HG03342 (cell line): Measurements from ENCODE around the gene PTPRD.

Source experiments
- ATAC-seq: cut with Tn5 transposase; IDR thresholded peaks from one replicate; pipeline ENCODE4 v1.9.1; 2021; ENCODE audit warnings: mild to moderate bottlenecking, moderate library complexity; ENCODE audit not compliant: unreplicated experiment

Gene PTPRD

DNA sequence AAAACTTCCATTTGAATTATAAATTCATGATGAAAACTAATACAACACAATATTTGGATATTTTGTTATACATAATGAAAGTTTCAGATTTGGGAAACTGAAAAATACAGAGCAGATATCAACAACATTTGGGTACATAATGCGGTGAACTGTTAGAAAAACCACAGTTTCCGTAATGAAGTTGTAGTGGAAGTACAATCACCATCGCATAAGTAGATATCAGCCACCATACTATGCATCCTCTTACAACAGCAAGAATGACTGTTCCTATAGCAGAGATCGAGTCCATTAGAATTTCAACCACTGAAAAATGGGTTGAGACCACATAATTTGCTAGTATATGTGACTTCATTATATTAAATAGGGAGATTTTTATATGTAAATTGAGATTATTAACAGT lies 2043.0 kb downstream of the PTPRD start:
- no peak for ATAC-seq

DNA sequence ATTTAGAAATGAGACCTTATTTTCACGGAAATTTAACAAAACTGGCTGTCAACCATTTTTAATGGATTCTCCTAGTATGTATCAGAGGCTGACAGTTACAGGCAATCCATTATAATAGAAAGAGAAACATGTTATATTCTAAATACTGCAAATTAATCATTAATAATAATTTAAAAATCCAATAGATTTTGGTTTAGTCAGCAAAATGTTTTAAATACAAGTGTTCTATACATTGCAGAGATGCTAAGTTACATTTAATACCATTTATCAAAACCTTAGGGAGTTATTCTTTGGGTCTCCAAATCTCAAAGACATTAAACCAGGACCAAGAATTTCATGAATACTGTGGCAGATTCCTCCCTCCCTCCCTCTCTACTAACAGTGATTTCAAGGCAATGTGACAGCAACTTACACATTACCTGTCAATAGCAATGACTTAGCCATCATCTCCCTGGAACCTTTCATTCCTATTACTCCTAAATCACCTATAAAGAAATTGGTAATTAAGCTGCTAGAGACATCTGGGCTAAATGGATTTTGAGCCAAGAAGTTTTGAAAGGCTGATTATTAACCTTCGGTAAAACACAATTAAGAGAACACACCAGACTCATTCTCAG lies 2044.7 kb downstream of the PTPRD start:
- no peak for ATAC-seq

DNA sequence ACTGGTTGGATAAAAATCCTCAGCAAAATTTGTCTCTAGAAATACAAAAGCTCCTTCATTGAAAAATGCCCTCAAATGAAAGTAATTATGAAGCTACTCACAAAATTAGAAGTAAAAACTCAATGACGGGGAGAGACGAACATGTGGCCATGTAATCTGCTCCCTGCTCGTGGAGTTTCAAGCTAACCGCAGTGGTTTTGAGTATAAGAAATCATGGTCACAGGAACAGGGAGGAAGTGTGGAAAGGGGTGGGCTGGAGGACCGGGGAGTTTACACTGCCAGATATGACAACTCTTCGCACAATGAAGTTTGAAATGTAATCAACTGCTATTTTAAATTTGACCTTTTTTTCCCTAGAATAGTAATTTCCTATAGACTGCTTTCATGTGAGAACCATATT lies 2047.8 kb downstream of the PTPRD start:
- no peak for ATAC-seq

DNA sequence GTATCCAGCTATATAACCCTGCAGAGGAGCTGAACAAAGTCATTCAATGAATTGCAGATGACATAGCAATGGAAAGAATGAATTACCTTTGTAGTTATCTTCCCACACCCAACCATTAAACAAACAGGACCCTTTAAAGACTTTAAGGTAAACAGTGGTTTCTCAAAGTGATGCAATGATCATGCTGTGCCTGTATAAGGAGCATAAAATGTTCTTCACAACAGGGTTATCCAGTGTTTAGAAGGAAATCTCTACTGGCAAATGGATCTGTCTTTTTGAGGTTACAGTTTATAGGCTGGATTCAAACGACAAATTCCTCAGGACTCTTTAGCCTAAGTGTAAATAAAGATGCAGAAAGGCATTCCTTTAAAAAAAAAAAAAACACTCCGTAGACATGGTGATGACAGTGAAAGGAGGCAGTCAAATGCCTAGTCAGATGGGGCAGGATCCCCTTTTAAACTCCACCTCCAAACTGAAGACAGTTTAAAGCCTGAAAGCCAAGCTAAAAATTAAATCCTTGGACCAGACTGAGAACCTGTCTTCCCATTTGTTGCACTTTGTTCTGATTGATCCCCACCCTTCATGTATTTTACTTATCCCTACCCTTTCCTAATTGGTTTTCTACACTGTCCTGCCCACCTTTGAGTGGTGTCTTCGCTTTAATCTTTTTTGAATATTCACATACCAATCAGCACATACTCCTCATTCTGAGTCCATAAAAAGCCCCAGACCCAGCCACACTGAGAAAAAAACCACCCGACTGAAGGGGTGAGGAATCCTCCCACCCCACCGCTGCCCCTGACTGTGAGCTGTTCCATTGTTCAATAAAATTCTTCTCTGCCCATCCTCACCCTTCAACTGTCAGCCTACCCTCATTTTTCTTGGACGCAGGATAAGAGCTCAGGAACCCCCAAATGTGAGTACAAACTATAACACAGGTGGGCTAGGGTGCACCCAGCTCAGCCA lies 2052.0 kb downstream of the PTPRD start:
- no peak for ATAC-seq

DNA sequence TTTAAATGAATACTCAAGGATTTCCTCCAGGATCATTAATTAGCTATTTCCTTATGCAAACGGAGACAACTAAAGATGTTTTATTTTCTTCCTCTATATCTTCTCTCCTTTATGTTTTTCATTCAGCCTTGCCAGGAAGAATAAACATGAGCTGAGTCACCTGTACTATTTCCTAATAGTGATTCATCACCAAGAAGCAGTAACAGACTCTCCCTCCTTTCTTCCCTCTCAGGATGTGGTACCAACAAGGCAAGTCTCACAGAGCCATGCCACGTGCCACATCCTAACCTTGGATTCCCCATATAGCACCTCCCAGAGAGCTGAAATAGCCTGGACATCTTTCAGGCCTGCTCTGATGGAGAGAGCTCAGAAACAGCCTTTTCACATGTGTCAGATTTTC lies 2054.6 kb downstream of the PTPRD start:
- no peak for ATAC-seq

DNA sequence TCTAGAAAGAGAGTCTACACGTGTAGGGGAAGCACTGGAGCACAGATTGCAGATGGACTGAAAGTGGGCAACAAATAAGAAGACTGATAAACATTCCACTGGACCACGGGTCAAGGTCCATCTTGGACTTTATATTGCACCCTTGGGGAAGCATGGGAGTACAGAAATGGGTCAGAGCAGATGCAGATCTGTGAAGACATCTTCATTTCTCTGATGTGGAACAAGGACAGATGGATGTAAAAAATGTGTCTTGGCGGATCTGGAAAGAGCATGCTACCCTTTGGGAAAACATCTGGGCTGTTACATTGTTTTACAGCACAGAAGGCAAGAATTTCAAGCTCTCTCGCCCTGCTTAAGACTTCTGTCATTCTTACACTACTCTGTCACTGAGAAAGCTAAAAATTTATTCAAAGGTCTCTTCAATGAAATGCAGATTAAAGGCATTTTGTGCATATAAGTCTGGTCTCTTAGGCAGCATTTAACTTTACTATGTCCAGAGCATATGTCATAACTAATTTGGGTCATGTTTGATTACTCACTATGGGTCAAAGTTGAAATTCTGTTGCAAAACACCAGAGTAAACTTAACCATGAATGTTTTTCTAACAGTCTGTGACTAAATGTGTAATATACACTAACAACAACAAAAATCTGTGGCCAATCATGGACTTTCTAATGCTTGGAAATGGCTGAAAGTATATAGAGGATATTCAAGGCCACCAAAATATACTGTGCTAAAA lies 2056.9 kb downstream of the PTPRD start:
- ATAC-seq, result no peak

DNA sequence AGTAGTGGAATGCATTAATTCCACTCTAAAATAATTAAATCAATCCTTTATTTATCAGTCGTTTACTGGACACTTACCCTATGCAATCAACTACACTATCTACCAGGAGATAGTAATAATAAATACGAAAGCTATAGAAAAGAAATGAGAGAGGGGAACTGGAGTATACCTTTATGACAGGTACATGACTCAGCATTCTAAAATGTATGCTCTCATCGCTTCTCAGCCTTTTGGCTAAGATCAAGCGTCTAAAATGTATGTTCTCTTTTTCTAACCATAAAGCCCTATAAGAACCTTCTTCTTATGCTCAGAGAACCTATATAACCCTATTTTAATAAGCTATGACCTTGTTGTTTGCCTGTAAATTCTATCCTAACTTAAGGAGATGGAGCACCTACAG lies 2059.4 kb downstream of the PTPRD start:
- ATAC-seq, result no peak

DNA sequence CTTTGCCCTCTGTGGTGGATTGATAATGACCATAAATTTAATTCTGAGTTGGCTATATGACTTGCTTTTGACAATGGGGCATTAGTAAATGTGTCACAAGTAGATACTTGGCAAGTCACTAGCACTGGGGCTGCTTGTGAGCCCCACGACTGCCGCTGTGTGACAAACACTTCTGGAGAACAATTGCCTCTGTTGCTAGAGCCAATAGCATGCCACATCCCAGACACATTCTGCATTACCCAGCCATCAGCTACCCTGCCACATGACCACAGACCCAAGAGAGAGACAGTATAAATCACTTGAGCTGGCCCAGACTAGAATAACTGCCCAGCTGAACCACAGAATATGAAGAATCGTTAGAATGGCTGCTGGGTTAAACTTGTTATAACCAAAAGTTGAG lies 2060.1 kb downstream of the PTPRD start:
- ATAC-seq, result no peak

DNA sequence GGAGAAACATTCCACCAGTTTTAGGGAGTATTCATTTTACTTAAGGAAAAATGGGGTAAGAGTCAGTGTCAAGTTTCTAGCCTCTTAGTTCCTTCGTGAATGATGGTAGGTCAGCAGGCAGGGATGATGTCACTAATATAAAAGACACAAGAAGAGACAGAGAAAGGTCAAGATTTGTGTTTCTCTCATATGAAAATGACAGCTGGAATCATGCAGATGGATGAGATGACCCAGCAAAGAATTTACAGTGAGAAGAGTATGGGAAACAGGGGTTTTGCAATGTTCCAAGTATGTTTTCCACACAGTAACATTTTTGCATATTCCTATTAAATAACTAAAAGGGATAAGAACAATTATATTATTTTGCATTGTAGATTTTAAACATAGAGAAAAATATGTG lies 2063.6 kb downstream of the PTPRD start:
- ATAC-seq, result no peak

DNA sequence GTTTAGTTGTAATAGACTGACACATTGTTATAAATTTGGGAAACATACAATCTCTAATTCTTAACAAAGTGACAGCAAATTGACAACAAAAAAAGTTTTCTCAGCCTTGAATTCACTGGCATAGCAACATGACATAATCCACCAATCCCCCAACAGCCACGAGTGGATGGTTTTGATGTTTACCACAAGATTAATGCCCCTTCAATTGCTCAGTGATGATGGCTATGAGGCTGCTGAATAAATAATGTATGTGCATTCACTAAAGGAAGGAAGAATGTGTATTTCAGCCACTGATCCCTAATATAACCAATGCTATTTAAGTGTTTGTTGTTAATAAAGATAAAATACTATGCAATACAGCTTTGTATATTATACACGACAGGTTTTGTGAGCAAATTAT lies 2069.6 kb downstream of the PTPRD start:
- ATAC-seq, result no peak

DNA sequence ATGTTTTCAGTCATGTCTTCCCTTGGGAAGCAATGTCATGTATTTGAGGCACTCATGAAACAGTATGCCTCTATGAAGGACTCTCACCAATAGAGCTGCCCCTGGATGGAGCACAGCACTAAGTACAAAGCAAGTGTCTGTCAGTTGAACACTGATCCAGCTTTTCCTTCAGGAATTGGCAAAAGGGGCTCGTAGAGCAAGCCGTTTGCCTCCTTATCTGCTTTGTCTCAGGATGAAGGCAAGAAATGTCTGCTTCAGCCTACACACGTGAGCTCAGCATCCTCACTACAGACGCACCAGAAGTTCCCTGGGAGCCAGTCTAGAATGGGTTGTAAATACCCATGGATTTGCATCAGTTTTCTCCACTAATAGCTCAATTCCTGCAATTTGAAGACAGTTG lies 2070.3 kb downstream of the PTPRD start:
- ATAC-seq, result no peak

DNA sequence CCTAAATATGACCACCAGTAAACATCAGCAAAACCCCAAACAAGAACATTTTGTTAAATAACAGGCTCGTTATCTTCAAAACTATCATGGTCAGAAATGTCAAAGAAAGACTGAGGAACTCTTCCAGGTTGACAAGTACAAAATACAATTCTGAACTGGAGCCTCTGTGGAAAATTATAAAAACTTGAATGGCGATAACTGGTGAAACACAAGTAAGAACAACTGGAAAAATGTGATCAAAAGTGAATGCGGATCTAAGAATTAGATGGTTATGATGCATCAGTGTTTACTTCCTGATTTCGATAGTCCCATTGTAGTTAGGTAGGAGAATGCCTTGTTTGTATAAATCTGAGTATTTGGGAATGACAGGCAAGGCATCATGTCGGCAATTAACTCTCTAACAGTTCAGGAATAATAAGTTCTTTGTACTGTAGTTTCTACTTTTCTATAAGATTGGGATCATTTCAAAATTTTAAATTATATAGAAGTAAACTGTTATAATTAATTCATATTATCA lies 2073.1 kb downstream of the PTPRD start:
- ATAC-seq, result no peak

DNA sequence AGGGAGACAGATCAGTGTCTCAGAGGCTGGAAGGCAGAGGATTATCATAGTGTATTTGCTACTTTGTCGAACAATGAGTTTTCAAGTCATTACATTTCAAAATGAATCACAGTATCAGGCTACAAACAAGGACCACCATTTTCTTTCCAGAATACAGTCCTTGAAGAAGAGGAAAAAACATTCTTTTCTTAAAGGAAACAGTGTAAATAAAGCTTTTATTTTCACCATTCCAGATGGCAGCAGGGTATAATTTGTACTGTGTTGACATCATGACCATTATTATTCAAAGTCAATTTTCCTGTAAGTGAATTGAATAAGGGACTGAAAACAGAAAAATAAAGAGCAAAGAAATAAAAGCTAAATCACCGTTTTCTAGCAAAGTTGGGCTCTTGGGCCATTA lies 2076.0 kb downstream of the PTPRD start:
- ATAC-seq, result no peak

DNA sequence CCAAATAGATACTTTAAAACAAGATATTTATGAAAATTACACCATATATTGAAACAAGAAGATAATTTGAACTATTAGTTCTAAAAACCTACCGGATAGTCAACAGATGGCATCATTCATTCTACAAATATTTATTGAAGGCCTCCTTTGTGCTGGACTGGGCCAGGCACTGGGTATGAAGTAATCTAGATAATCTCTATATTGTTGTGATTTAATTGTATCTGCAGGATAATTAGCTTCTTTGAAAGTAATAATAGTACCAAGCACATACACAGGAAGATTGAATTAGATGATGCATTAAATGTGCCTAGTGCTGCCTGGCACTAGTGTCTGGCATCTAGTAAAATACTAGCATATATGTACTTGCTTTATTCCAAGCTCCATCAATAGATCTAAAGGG lies 2078.0 kb downstream of the PTPRD start:
- no peak for ATAC-seq

DNA sequence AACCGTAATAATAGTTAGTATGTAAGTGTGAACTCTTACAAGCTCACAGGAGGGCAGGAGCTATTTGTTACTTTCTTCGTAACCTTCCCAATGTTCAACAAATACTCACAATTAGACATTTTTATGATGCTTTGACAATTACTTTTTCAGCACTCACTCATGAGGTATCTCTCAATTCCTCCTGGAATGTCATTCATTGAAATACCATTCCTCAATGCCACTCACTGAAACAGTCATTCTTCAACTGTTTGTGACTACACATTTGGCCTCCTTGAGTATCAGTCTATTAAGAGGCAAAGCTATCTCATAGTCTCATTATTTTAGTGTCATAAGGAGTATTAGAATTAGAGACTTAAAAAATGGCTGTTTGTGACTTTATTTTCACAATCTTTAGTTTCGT lies 2079.1 kb downstream of the PTPRD start:
- ATAC-seq, result no peak

DNA sequence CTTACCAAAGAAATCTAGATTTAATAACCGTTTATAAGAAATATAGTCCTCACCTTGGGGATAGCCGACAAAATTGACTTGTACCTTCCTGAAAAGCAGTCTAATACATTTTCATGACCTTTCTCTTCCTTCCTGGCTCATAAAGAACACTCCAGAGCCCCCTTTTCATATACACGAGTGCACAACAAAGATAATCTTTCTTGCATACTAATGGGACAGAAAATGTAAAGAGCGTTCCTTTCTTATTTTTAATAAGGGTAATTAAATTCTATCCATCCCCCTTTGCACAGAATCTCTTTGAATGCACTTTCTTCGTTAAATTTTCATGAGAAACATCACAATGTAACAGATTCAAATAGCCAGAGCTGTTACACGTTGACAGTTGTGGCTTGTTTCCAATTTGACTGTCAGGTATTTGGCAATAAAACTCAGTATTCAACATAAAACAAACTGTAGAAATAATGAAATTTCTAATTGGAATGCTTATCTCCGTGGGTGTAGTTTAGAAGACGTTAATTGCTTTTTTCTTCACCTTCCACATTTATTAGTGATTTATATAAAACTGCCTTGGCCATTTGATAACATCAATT lies 2080.9 kb downstream of the PTPRD start:
- ATAC-seq, result no peak

DNA sequence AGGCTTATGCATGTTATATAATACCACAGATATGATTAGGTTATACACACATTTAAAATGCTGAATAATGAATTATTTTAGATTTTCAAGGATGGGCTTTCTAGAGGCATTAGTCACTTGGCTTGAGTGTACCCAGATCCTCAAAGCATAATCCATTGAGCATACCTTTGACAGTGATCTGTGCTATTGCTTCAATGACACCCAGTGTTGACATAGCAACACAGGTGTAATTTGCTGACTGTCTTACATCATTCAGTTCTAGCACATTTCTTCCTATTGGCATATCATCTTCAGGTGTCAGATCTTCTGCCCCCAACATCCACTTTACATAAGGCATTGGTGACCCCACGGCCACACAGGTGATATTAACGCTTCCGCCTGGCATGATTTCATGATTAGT lies 2091.7 kb downstream of the PTPRD start:
- no peak for ATAC-seq

DNA sequence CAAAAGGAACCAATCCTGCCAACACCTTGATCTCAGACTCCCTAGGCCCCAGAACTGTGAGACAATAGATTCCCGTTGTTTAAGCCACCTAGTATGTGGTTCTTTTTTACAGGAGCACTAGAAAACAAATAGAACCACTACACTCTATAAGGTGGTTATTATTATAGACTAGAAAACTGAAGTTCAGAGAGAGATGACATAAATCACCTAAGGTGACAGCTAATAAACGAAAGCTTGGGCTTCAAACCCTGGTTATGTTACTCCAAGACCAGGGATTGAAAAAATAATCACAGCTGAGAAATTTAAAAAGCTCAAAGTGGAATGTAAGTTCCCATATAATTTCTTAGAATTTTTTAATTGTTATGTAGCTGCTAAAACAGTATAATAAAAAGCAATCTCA lies 2097.1 kb downstream of the PTPRD start:
- no peak for ATAC-seq

DNA sequence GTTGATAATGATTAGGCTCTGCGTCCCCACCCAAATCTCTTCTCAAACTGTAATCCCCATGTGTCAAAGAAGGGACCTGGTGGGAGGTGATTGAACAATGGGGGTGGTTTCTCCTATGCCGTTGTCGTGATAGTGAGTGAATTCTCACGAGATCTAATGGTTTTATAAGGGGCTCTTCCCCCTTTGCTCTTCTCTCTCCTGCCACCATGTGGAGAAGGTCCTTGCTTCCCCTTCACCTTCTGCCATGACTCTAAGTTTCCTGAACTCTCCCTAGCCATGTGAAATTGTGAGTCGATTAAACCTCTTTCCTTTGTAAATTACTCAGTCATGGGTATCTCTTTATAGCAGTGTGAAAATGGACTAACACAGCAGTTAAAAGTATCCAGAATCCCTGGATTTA lies 2098.0 kb downstream of the PTPRD start:
- ATAC-seq, result no peak

DNA sequence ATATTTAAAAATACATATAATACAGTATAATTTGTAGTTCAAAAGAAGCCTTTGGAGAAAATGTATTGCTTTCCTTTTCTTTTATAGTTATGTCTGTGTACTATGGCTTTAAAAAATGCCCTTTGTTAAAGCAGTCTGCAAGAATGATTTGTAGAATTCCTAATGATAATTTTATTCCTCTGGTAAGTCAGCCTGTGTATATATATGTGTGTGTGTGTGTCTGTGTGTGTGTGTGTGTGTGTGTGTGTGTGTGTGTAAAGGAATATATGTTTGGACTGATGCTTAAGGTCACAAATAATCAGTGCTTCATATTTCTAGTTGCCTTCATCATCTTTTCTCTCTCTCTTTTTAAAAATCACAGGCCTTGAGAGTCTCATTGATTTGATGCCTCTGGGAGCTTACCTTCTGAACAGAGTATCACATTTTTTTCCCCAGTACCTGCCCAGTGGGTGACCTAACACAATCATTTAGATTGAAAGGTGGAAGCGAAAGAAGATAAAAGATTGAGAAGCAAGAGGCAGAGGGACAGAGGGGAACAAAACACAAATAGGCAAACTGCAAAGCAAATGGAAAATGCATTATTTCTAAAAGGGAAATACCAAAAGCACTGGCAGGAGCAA lies 2104.0 kb downstream of the PTPRD start:
- no peak for ATAC-seq

DNA sequence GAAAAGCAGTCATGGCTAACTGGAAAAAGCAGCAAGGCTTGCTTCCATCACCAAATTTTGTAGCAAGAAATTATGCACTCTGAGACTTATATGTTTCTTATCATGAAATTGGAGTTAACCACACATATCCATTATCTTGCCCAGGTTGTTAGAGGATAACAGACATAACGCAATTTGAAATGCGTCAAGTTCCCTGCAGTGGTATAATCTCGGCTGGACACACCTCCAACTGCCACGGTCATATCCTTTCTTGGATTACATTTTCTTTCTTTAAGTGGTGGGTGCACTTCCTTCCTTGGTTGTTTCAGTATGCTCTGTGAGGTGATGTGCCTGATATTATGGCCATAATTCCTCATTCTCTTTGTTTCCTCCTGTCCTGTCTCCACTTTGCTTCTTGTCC lies 2118.2 kb downstream of the PTPRD start:
- ATAC-seq, result no peak
